DMS53 treated with DMSO at 0.1 percent for 48 hours (cell line): ENCODE measurements around the gene B3GALT6.

ENCODE experiments used
- DNase-seq: peaks from one replicate; lab custom pipeline; 2025; ENCODE audit not compliant: unreplicated experiment; lab: John Stamatoyannopoulos, UW

Gene B3GALT6

DNA sequence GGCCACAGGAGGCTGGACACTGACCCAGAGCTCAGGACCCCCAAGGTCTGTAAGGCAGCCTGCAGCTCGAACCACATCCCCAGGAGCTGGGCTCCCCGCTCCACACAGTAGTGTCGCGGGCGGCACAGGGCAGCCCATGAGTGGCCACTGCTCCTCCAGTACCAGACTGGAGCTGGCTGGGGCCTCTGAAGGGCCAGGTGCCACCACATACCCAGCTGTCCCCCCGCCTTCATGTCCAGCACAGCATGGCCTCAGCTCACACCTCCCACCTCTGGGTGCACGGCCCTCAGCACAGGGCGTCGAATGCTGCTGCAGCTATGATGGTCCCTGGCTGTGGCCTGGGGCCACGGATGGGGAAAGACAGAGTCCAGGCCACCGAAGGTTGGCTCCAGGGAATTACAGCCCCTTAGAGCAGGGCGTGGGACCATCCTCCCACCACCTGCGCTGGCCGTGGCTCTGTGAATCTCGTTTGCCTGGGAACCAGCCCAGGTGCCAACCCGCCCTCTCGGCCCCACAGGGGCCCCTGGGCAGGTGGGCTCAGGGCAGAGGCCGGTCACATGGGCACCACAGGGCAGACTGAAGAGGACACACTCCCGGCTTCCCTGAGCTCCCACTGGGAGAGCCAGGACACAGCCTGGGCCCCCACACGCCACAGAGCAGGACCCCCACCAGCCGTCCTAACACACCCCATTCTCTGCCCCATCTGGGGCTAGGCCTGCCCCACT lies 16.0 kb upstream of the B3GALT6 start:
- DNase-seq: no peak

DNA sequence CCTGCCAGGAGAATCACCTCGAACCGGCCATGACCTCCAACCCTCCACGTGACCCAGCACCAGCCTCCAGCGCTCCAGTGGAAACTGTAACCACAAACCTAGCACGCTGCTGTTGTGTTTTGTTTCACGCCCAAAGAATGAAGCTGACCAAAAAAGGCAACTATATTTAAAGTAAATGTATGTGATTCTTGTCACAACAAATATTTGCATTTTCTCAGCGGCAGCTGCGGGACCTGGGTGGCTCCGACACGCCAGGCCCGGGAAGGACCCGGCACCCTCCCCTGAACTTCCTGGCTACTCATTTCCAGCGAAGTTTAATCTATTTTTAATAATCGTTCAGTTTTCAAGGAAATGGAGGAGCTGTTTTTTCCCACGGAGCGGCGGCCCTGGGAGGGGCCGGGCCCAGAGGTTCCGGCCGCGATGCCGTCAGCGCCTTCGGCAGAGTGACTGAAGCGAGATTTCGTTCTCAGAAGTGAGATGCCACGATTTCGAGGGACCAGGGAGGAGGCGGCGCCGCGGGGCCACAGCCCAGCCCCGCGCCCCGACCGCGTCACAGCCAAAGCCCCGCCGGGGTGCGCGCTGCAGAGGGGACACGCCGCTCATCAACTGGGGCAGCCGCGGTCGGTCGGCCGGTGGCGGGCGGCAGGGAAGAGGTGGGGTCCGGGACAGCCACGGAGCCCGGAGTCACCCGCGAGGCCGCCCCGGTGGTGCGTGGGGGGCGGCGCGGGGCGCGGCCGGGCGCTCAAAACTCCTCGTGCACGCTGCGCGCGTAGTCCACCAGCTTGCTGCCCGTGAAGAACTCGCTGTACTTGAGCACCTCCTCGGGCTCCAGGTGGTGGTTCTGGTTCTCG lies 15.0 kb upstream of the B3GALT6 start:
- no peak for DNase-seq

DNA sequence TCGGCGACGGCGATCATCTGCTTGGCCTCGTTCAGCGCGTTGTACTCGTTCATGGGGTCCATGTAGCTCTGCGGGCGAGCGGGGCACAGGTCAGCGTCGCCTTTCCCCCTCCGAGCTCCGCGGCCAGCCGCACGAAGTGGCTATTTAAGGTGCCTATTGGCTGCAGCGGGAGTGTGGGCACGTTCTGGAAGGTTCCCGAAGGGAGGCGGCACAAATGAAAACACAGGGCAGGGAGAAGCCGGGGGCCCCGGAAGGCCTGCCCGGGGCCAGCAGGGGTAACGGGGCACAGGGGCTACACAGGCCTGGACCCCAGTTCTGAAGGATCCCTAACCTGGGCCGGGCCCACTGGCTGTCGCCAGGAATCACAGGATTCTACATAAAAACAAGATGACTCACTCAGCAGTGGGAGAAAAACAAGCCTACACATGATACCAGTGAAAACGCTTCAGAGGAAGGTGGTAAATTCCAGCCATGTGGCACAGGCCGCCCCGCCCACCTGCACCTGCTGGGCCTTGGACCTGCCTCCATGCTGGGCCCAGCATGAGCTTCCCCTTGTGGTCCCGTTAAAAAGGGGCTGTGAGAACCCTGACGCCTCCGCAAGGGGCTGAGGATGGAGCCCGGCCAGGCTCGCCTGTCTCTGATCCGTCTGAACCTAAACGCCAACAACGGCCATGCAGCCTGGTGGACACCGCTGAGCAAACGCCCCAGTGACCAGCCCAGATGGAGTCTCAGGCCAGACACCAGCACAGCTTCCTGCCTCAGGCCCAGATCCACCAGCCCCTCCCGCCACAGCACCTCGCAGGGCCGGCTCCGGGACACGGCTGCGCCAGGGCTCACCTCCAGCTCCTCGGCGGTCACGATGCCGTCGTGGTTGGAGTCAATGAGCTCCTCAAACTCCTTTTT lies 14.2 kb upstream of the B3GALT6 start:
- DNase-seq: peak; percentile 26

DNA sequence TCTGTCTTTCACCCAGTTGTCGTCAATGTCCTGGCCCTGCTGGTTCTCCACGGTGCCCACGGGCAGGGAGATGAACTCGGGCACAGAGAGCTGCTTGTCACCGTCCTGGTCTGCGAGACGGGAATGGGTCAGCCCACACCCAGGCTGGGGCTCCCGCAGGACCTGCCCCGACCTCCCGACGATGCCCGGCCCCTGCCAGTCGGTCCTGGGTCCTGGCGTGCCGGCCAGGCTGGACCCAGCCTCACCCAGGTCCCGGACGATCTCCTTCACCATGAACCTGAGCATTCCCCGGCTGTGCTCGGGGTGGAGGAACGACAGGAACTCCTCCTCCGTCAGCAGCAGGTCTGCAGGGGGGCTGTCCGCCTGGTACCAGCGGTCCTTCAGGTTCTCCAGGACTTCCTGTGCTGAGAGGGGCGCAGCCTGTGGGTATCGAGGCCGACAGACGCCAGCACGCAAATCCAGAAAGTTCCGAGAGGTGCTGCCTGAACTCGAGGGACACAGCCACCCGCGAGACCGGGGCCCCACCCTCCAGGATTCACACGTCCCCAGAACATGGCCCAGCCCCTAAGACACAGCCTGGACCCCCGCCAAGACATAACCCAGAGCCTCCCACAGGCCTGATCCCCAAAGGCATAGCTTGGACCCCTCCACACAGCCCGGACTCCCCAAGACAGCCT lies 13.4 kb upstream of the B3GALT6 start:
- DNase-seq: no peak

DNA sequence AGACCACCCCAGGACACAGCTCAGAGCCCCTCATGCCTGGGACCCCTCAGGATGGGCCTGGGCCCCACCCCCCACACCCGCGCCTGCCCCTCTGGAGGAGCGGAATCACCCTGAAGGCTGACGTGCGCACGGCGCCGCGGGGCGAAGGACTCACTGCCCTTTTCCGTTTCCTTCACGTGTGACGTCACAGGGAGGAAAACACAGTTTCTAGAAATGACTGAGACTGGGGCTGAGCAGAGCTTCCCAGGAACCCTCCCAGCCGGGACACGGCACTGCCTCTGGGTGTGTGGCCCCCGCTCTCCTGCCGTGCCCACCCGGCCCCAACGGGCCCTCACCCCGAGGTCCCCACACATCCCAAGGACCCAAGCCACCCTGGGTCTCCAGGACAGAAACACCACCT lies 12.7 kb upstream of the B3GALT6 start:
- DNase-seq: no peak

DNA sequence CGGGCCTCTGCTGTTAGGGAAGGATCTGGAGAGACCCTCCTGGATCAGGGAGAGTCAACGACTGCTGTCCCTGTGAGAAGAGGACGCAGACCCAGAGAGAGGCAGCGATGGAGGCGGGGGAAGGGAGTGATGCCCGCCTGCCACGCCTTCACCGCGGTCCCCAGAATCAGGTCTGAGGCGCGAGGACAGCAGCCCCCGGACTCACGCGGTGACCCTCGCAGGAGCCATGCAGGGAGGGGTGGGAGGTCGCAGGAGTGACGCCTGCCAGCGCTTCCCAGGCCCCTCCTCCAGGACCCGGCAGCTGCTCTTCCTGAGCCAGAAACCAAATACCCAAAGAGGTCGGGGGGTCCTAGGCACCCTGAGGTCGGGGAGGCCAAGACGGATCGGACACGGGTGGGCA lies 11.8 kb upstream of the B3GALT6 start:
- DNase-seq: no peak

DNA sequence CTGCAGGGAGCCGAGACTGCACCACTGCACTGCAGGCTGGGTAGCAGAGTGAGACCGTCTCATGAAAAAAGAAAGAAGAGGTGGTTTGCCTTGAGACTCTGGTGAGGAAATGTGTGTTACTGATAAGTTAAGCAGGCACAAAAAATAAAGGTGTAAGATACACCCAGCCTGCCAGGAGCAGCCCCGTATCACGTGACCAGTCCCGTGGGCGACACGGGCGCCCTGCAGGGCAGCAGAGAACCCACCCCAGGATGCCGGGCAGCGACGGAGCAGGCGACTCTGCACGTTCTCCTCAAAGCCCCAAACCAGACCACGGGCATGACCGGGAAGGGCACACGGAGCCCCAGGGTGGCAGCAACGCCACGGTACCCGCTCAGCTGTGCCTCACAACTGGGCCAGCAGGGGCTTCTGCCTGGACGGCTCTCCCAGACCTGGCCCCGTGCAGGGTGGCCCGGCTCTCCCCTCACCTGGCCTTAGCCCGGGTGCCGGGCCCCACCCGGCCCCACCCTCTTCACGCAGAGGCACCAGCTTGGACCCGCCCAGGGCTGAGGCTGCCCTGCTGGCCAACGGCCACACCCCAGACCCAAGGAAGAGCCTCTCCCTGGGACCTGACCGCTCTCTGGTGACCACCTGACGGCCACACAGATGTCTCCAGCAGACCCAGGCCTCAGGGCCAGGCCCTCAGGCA lies 10.0 kb upstream of the B3GALT6 start:
- DNase-seq: no peak

DNA sequence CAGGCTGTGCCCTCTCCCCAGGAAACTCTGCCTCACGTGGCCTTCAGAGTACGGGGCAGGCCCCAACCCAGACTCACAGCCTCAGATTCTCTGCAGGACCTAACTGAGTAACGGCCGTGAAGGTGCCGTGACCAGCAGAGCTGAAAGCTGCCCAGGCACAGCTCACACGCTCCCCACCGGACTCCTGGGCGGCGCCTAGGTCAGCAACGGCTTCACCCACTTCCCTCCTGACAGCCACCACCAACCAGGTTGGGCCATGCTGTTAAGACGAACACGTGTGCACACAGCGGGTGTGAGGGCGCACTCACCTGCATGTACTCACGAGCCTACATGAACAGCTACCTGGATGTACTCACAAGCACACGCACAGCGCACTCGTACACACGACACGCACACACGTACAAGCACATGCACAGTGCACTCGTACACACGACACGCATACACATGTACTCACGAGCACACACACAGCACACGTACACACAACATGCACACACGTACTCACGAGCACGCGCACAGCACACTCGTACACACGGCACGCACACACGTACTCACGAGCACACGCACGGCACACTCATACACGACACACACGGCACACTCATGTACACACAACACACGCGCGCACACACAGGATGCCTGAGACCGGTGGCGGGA lies 9.3 kb upstream of the B3GALT6 start:
- no peak for DNase-seq

DNA sequence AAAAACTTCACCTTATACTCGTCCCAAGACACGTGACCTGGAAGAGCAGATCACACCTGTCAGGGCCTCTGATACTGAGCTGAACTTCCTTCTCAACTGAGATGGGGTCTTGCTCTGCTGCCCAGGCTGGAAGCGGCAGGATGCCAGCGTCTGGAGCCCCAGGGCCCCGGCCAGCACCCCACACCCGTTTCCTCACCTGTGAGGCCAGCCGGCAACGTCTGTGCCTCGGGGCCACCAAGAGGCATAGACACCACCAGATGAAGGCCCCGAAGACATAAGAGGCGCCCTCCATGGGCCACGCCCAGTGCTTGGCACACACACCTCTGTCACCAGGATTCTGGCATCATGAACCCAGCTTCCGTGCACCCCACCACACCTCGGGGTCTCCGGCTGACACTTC lies 8.7 kb upstream of the B3GALT6 start:
- DNase-seq: no peak

DNA sequence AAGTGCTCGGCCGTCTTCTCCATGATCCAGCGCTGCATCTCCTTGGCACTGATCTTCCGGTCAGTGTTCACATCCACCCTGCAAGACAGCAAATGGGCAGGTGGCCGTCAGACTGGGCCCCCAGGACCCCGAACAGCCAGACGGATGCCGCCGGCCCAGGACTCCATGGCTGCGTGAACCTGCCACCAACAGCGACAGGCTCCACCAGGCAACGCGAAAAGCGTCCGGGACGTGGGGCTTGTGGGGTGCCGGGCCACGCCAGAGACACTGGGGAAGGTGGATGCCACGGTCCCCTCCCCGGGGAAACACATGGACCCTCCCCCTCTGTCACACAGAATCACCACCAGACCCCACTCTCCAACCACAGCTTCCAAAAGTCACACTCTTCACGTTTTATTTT lies 8.1 kb upstream of the B3GALT6 start:
- no peak for DNase-seq

DNA sequence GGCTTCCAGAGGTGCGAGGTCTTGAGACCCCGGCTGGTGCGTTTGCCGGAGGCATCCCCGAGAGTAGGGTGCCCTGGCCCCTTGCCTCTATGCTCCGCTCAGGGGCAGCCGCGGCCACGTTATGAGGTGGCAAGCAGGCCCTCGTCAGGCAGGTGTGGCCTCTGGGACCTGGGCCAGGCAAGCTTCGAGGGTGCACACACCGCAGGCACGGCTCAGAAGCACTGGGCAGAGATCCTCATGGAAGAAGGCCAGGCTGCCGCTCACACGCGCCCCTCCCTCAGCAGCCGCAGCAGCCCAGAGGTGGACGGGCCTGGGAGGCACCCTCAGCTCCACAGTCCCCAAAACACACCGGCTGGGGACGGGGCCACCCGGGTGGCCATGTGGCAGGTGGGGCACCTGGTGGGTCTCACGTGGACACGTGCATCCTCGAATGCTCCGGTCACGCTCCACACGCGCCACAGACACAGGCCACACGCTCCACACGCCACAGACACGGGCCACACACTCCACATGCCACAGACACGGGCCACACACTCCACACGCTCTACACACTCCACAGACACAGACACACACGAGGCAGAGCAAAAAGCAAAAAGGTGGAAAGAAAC lies 6.7 kb upstream of the B3GALT6 start:
- DNase-seq: no peak

DNA sequence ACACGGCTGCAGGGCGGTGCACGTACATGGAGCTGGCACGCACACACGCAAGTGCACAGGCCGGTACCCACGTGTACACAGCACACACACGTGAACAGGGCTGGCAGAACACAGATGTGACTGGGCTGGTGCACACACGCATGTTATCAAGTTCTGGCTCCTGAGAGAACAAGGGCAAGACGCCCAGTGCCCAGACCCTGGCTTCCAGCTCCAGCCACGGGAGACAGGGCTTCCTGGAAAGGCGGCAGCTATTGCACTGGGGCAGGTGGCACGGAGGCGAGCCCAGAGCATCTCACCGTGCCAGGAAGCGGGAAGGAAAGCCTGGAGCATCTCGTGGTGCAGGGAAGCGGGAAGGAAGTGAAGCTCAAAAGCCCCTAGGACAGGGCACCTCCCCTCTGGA lies 6.1 kb upstream of the B3GALT6 start:
- no peak for DNase-seq

DNA sequence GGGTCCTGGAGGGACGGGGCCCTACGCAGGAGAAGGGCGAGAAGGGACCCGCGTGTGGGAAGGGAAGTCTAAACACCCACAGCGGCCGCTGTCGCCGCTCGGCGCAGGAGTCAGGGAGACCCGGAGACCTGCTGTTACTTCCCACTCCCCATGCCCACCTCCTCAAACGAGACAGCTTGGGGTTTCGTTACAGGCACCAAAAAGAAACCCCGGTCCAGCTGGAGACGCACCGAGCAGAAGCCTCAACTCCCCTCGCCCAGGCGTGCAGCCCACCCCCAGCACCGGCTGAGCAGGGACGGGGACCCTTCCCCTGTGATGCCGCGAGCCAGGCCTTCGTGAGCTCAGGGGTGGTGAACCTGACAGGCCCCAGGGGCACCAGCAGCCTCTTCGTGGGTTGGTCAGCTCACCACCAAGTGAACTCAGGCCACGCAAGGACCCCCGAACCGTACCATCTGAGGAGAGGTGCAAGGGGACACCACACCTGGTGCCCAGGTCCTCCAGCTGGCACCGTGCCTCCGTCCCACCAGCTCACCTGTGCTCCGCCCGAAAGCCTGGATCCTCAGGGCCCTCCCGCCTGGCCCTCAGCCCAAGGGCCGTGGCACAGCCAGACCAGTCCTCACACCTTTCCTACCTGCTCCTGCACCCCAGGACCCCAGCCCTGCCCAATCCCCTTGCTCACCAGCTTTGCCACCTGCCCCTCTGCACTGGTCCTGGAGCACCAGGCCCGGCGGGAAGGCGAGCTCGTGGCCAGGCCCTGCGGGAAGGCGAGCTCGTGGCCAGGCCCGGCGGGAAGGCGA lies 5.3 kb upstream of the B3GALT6 start:
- no peak for DNase-seq

DNA sequence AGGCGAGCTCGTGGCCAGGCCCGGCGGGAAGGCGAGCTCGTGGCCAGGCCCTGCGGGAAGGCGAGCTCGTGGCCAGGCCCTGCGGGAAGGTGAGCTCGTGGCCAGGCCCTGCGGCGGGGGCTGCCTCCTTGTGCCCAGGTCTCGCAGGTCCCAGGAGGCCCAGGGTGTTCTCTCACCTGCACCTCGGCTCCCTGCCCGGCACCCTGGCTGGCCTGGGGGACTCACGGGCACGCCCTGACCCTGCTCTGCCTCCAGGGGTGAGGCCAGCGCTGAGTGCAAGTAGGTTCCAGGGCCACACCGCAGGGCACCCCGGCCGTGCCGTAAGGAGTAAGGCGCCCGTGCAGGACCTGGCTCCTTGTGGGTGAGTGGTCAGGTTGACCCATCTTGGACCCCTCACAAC lies 4.7 kb upstream of the B3GALT6 start:
- DNase-seq: no peak

DNA sequence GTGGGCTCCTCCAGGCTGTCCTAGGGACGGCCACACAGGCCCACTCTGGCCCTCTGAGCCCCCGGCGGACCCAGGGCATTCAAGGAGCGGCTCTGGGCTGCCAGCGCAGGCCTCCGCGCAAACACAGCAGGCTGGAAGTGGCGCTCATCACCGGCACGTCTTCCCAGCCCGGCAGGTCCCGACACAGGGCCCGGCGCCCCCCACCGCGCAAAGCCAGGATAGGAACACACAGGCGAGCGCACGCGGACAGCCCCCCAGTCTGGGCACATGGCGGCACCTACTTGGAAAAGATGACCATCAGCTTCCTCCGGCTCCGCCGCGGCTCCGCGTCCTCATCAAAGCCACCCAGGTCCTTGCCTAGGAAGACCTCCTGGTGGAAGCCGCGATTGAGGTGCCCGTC lies 3.9 kb upstream of the B3GALT6 start:
- no peak for DNase-seq

DNA sequence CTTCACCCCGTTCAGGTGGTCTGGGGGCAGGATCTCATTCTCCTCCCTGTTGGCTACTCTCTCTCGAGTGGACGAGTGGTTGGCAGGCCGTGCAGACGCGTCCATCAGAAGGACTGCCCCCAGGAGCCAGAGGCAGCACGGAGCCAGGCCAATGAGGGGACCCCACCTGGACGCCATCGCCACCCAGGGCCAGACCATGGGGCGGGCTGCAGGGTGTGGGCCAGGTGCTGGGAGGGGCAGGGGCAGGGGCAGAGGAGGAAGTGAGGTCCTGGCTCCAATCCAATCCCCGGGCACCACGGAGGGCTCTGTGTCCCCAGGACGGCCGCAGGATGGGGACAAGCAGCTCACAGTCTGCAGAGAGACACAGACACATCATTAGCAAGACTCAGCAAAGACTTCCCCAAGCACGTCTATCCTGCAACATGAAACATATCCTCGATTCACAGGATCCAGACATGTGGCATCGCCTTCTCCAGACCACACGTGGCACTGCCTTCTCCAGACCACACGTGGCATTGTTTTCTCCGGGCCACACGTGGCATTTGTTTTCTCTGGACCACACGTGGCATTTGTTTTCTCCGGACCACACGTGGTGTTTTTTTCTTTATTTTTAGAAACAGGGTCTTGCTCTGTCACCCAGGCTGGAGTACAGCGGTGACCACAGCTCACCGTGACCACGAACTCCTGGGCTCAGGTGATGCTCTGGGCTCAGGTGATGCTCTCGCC lies 3.3 kb upstream of the B3GALT6 start:
- no peak for DNase-seq

DNA sequence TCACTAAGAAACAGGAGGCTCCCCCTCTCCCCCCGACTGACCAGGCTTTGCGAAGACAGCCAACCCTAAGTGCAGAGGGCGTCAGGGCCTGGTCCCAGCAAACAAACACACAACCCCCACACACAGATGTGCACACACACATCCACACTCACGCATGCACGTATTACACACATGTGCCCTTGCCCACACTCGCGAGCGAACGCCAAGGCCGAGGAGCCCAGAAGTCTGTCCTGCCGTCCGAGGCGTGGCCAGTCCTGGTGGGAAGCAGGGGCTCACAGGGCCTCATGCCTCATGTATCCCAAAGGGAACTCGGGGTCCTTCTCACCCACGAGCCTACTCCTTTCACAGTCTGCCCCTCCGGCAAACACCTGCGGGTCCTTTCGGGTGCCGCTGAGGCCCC lies 2.3 kb upstream of the B3GALT6 start:
- DNase-seq: no peak
